Keratinocyte (primary cell): ENCODE data around the gene WDR46. TPM values are rescaled to one million over a fixed set of nuclear protein-coding genes. Genes with fewer than 3 reads are reported as not detected.

Source experiments
- DNase-seq: peaks from one replicate; pipeline ENCODE4 v3.0.0-alpha.2; 2011; ENCODE audit warnings: low read depth, missing footprints, low spot score
- FAIRE-seq: peaks from 2 replicates; lab custom pipeline; 2011; peaks lifted over from hg19 to GRCh38; lab: Jason Lieb, UNC
- H2AFZ ChIP-seq: 2 replicates; pipeline ENCODE4 v1.6.0; 2012; ENCODE audit warnings: low read length, control low read depth, inconsistent platforms; ENCODE audit not compliant: control insufficient read depth
- H3K27ac ChIP-seq: 2 replicates; pipeline ENCODE4 v1.5.1; 2011; ENCODE audit warnings: low read length; ENCODE audit not compliant: control insufficient read depth, insufficient read depth
- H3K27me3 ChIP-seq: 3 replicates; pipeline ENCODE4 v1.6.0; 2011; ENCODE audit warnings: low read length; ENCODE audit not compliant: control insufficient read depth, insufficient read depth; ENCODE audit errors: extremely low read depth
- H3K36me3 ChIP-seq, 2 experiments: 2 replicates in 1 of 2; 3 replicates in 1 of 2; pipeline ENCODE4 v1.5.1; 2011; ENCODE audit warnings: low read length in 2 of 2, mild to moderate bottlenecking in 1 of 2; ENCODE audit not compliant: control insufficient read depth in 2 of 2, insufficient read depth in 2 of 2; ENCODE audit errors: extremely low read depth in 1 of 2
- H3K4me1 ChIP-seq: 3 replicates; pipeline ENCODE4 v1.5.1; 2011; ENCODE audit warnings: low read length; ENCODE audit not compliant: control insufficient read depth, insufficient read depth; ENCODE audit errors: extremely low read depth
- H3K4me2 ChIP-seq: 3 replicates; pipeline ENCODE4 v1.6.0; 2011; ENCODE audit warnings: low read depth, low read length; ENCODE audit not compliant: control insufficient read depth, insufficient read depth; ENCODE audit errors: extremely low read depth
- H3K4me3 ChIP-seq, 3 experiments: fragments of 200-600 bp in 1 of 3; sonication (generic) in 1 of 3; 2 replicates in 2 of 3; 3 replicates in 1 of 3; pipeline ENCODE4 v1.5.1; 2011 to 2016; ENCODE audit warnings: low read length in 3 of 3, mild to moderate bottlenecking in 3 of 3, control low read depth in 2 of 3, inconsistent platforms in 1 of 3, low read depth in 1 of 3, mixed read lengths in 1 of 3, mixed run types in 1 of 3, moderate library complexity in 1 of 3; ENCODE audit not compliant: control insufficient read depth in 2 of 3, insufficient read depth in 2 of 3; ENCODE audit errors: extremely low read depth in 1 of 3
- H3K79me2 ChIP-seq: 2 replicates; pipeline ENCODE4 v1.6.0; 2012; ENCODE audit warnings: low read length; ENCODE audit not compliant: control insufficient read depth, insufficient read depth
- H3K9ac ChIP-seq: 3 replicates; pipeline ENCODE4 v1.6.0; 2011; ENCODE audit warnings: low read length; ENCODE audit not compliant: control insufficient read depth, insufficient read depth; ENCODE audit errors: extremely low read depth
- H3K9me1 ChIP-seq: 3 replicates; pipeline ENCODE4 v1.6.0; 2011; ENCODE audit warnings: low read length; ENCODE audit not compliant: control insufficient read depth, insufficient read depth; ENCODE audit errors: extremely low read depth
- H3K9me3 ChIP-seq: 2 replicates; pipeline ENCODE4 v1.5.1; 2012; ENCODE audit warnings: low read depth, low read length; ENCODE audit not compliant: control insufficient read depth
- H4K20me1 ChIP-seq: 3 replicates; pipeline ENCODE4 v1.6.0; 2011; ENCODE audit warnings: low read length; ENCODE audit not compliant: control insufficient read depth, insufficient read depth; ENCODE audit errors: extremely low read depth
- EZH2 ChIP-seq: IDR thresholded peaks from one replicate; pipeline ENCODE4 v1.6.1; 2012; ENCODE audit warnings: inconsistent platforms, mild to moderate bottlenecking, low read length, moderate library complexity
- dilution Hi-C: fragments of 300-500 bp; cut with MboI; formaldehyde crosslinking; loops from one replicate; pipeline ENCODE4 v1.7.0; 2020; ENCODE audit warnings: low sequenced_read_pairs; ENCODE audit not compliant: extremely low pct_ligation_motif_present
- polyA plus RNA-seq, 5 experiments: library from polyadenylated mRNA; depleted of rRNA in 3 of 5; stranded (reverse) in 3 of 5; stranded (forward) in 1 of 5; unstranded in 1 of 5; fragments of >200 nt; gene quantifications; 1 replicate in 1 of 5; 2 replicates in 3 of 5; 3 replicates in 1 of 5; pipeline versions ENCODE4 v1.2.1 to v1.2.3, GENCODE V29; 2011 to 2012; ENCODE audit warnings: missing spikeins in 2 of 5, low read depth in 1 of 5, low replicate concordance in 1 of 5
- TF ChIP-seq, protein P1 (sequence below), 3 experiments: IDR thresholded peaks in 1 of 3; conservative IDR thresholded peaks in 1 of 3; optimal IDR thresholded peaks in 1 of 3; 2 replicates in 2 of 3; 3 replicates in 1 of 3; pipeline versions ENCODE3 to v1.5.1; 2011; ENCODE audit warnings: low read length in 3 of 3, mild to moderate bottlenecking in 3 of 3, moderate library complexity in 2 of 3, control low read depth in 1 of 3, inconsistent platforms in 1 of 3; ENCODE audit not compliant: insufficient read depth in 2 of 3; ENCODE audit errors: extremely low read depth in 1 of 3

Gene WDR46
- polyA plus RNA-seq, 1 donor (not counting 4 experiments of a cell fraction or from before 2014, with no cell fraction given), result 43.0 TPM

DNA sequence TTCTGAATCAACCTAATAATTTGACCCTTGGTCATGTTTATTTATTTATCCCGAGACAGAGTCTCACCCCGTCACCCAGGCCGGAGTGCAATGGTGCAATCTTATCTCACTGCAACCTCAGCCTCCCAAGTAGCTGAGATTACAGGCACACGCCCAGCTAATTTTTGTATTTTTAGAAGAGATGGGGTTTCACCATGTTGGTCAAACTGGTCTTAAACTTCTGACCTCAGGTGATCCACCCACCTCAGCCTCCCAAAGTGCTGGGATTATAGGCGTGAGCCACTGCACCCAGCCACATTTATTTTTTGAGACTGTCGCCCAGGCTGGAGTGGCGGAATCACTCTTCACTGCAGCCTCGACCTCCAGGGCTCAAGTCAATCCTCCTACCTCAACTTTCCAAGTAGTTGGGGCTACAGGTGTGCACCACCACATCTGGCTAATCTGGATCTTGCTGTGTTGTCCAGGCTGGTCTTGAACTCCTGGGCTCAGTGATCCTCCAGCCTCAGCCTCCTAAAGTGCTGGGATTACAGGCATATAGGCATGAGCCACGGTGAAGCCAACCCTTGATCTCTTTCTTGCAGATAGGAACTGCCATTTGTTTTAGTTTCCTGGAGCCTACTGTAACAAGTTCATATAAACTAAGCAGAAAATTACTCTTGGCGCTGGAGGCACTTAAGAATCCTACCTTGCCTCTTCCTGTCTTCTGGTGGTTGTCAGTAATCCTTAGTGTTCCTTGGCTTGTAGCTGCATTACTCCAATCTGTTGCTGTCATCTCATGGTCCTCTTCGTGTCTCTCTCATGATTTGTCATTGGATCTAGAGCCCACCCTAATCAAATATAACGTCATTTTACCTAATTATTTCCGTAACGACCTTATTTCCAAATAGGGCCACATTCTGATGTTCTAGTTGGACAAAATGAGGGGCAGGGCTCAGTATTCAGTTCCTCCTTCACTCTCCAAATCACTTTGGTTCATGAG is 14.8 kb downstream of the WDR46 start:
- no peak for FAIRE-seq
- Histone ChIP-seq H3K36me3 (peaks cover 21 to 52% of the 10 kb centered on the region in 2 experiments), H3K79me2 (peaks cover 54% of the 10 kb centered on the region), H3K9me3 (no peaks in the 10 kb centered on the region), H3K9me1 (peaks cover 2% of the 10 kb centered on the region), H3K27me3 (no peaks in the 10 kb centered on the region), H3K4me3 (peak overlapping the region; percentile 76 to 100 (median 96)), H3K27ac (peak overlapping the region; percentile 99), H3K4me2 (peak overlapping the region; percentile 93), H3K4me1 (peaks cover 35% of the 10 kb centered on the region), H3K9ac (peak overlapping the region; percentile 98), H2AFZ (no peak overlapping the region), H4K20me1 (peaks cover 34% of the 10 kb centered on the region)
- DNase-seq, result no peak
- TF ChIP-seq, protein P1, sequence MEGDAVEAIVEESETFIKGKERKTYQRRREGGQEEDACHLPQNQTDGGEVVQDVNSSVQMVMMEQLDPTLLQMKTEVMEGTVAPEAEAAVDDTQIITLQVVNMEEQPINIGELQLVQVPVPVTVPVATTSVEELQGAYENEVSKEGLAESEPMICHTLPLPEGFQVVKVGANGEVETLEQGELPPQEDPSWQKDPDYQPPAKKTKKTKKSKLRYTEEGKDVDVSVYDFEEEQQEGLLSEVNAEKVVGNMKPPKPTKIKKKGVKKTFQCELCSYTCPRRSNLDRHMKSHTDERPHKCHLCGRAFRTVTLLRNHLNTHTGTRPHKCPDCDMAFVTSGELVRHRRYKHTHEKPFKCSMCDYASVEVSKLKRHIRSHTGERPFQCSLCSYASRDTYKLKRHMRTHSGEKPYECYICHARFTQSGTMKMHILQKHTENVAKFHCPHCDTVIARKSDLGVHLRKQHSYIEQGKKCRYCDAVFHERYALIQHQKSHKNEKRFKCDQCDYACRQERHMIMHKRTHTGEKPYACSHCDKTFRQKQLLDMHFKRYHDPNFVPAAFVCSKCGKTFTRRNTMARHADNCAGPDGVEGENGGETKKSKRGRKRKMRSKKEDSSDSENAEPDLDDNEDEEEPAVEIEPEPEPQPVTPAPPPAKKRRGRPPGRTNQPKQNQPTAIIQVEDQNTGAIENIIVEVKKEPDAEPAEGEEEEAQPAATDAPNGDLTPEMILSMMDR (optimal IDR thresholded peaks at IDR 0.05 in 1 of 3, IDR thresholded peaks at IDR 0.05 in 1 of 3, conservative IDR thresholded peaks at IDR 0.05 in 1 of 3; ENCODE audit: extremely low read depth in 1 of 3, insufficient read depth in 2 of 3, low read length in 3 of 3), result no peak
- no peak for TF ChIP-seq EZH2
- dilution Hi-C loops, result no loop called here

DNA sequence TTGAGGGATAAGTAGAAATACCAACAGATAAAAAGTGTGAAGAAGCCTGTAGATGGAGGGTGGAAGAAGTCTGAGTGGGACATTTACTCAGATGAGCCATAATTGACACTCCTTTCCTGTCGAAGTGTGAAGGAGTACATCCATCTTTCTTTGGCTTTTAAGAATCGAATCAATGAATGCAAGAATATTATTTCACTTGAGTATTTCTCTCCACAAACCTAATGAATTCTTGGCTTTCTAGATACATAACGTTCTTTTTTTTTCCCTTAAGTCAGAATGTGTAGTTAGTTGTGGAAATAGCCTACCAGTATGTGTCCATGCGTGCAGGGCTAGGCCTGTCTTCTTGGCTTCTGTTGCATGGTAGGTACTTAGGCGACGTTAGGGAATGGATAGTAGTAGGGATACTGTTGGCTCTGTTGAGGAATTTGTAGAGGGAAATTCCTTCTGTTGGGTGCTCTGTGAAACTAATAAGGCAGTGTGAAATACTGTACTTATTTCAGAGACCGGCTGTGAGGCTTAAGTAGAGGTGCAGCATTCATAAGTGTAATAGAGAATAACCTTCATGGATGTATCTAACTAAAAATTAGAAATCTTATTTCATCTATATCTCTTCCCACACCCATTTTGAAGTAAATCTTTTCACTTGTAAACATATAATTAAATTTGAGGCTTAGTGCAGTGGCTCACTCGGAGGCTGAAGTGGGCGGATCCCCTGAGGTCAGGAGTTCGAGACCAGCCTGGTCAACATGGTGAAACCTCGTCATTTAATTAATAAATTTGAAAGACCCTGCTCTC is 15.7 kb downstream of the WDR46 start:
- TF ChIP-seq, protein P1 (optimal IDR thresholded peaks at IDR 0.05 in 1 of 3, IDR thresholded peaks at IDR 0.05 in 1 of 3, conservative IDR thresholded peaks at IDR 0.05 in 1 of 3; ENCODE audit: extremely low read depth in 1 of 3, insufficient read depth in 2 of 3, low read length in 3 of 3), result no peak
- TF ChIP-seq EZH2, result no peak
- Histone ChIP-seq H3K27me3 (no peaks in the 10 kb centered on the region), H3K79me2 (peaks cover 54% of the 10 kb centered on the region), H4K20me1 (peaks cover 34% of the 10 kb centered on the region), H3K9me1 (peaks cover 2% of the 10 kb centered on the region), H3K27ac (peak overlapping the region; percentile 99), H3K36me3 (peaks cover 23 to 53% of the 10 kb centered on the region in 2 experiments), H3K9ac (peak overlapping the region; percentile 98), H2AFZ (no peak overlapping the region), H3K4me1 (peaks cover 35% of the 10 kb centered on the region), H3K4me2 (peak overlapping the region; percentile 93), H3K4me3 (peak overlapping the region; percentile 76 to 100 (median 96)), H3K9me3 (no peaks in the 10 kb centered on the region)
- no peak for FAIRE-seq
- DNase-seq, result no peak
- dilution Hi-C loops, result no loop called here
